Osteocyte (in vitro differentiated cells): ENCODE results near the gene ZNF221. TPM values are rescaled to one million over a fixed set of nuclear protein-coding genes. Genes with fewer than 3 reads are reported as not detected.

Experiments used
- DNase-seq: peaks from one replicate; pipeline ENCODE4 v3.0.0; 2021; ENCODE audit warnings: mixed read lengths; ENCODE audit not compliant: unreplicated experiment; ENCODE audit errors: extremely low spot score
- H3K27ac Mint-ChIP-seq: one replicate; pipeline ENCODE4 v1.8.0; 2021; ENCODE audit warnings: mild to moderate bottlenecking, mixed read lengths; ENCODE audit not compliant: unreplicated experiment
- H3K27me3 Mint-ChIP-seq: one replicate; pipeline ENCODE4 v1.8.0; 2021; ENCODE audit warnings: mixed read lengths; ENCODE audit not compliant: unreplicated experiment
- H3K36me3 Mint-ChIP-seq: one replicate; pipeline ENCODE4 v1.8.0; 2021; ENCODE audit warnings: mixed read lengths; ENCODE audit not compliant: unreplicated experiment
- H3K4me1 Mint-ChIP-seq: one replicate; pipeline ENCODE4 v1.8.0; 2021; ENCODE audit warnings: mixed read lengths; ENCODE audit not compliant: unreplicated experiment
- H3K4me3 Mint-ChIP-seq: one replicate; pipeline ENCODE4 v1.8.0; 2021; ENCODE audit warnings: mild to moderate bottlenecking, moderate library complexity, mixed read lengths; ENCODE audit not compliant: unreplicated experiment
- H3K9me3 Mint-ChIP-seq: one replicate; pipeline ENCODE4 v1.8.0; 2021; ENCODE audit warnings: mixed read lengths; ENCODE audit not compliant: unreplicated experiment
- CTCF ChIP-seq: fragments of 200-600 bp; sonication (generic); IDR thresholded peaks from 2 replicates; pipeline ENCODE4 v1.5.0; 2021; ENCODE audit warnings: antibody characterized with exemption, mild to moderate bottlenecking, moderate library complexity
- total RNA-seq: library from RNA; stranded (reverse); gene quantifications from 2 replicates; pipeline ENCODE4 v1.2.1, GENCODE V29; 2021

Gene ZNF221
- total RNA-seq, 1 donor from 2014 or later: 11.4 TPM

- no peak for DNase-seq
- H3K9me3 Mint-ChIP-seq: peaks cover 47% of the 10 kb centered on the region
- H3K4me3 Mint-ChIP-seq: no peak overlapping the region
These were observed 6.9 kb downstream of the ZNF221 start for GRCh38 chr19:43957891-43958290.

DNA sequence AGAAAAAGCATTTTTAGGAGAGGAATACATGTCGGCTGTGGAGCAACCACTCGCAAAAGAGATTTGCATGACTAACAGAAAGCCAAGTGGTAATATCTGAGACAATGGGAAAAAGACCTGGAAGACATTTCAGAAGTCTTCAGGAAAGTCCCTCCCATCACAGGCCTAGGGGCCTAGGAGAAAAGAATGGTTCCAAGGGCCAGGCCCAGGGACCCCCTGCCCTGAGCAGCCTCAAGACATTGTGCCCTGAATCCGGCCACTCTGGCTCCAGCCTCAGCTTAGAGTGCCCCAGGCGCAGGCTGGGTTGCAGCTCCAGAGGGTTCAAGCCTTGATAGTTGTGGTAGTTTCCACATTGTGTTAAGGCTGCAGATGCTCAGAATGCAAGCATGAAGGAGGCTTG lies 9.4 kb downstream of the ZNF221 start:
- no peak for TF ChIP-seq CTCF

More at GRCh38 chr19:43957891-43958290, 6.9 kb downstream of the ZNF221 start:
- Mint-ChIP-seq H3K4me1 (no peaks in the 10 kb centered on the region), H3K36me3 (peaks cover 61% of the 10 kb centered on the region), H3K27me3 (no peaks in the 10 kb centered on the region), H3K27ac (no peak overlapping the region)
- no peak for TF ChIP-seq CTCF

GRCh38 chr19:43966079-43966694 lies 15.2 kb downstream of the ZNF221 start:
- no peak overlapping the region for H3K4me3 Mint-ChIP-seq
- H3K36me3 Mint-ChIP-seq: peaks cover 88% of the 10 kb centered on the region
- no peaks in the 10 kb centered on the region for H3K27me3 Mint-ChIP-seq
- H3K4me1 Mint-ChIP-seq: no peaks in the 10 kb centered on the region
- no peak for DNase-seq
- no peak overlapping the region for H3K27ac Mint-ChIP-seq
- no peak for TF ChIP-seq CTCF
- peaks cover 64% of the 10 kb centered on the region for H3K9me3 Mint-ChIP-seq

More for the DNA sequence above, 9.4 kb downstream of the ZNF221 start:
- H3K36me3 Mint-ChIP-seq: peaks cover 70% of the 10 kb centered on the region
- peaks cover 58% of the 10 kb centered on the region for H3K9me3 Mint-ChIP-seq
- no peaks in the 10 kb centered on the region for H3K4me1 Mint-ChIP-seq
- no peak overlapping the region for H3K27ac Mint-ChIP-seq
- H3K27me3 Mint-ChIP-seq: no peaks in the 10 kb centered on the region
- no peak for DNase-seq
- H3K4me3 Mint-ChIP-seq: no peak overlapping the region

GRCh38 chr19:43976732-43977131 lies 25.7 kb downstream of the ZNF221 start:
- peaks cover 50% of the 10 kb centered on the region for H3K36me3 Mint-ChIP-seq
- H3K27ac Mint-ChIP-seq: no peak overlapping the region
- no peak for TF ChIP-seq CTCF
- H3K9me3 Mint-ChIP-seq: peaks cover 69% of the 10 kb centered on the region
- H3K27me3 Mint-ChIP-seq: no peaks in the 10 kb centered on the region
- H3K4me3 Mint-ChIP-seq: no peak overlapping the region
- DNase-seq: no peak
- no peaks in the 10 kb centered on the region for H3K4me1 Mint-ChIP-seq

GRCh38 chr19:43983544-43983911 lies 32.5 kb downstream of the ZNF221 start:
- Mint-ChIP-seq H3K9me3 (peaks cover 36% of the 10 kb centered on the region), H3K27me3 (no peaks in the 10 kb centered on the region), H3K4me1 (peaks cover 11% of the 10 kb centered on the region), H3K27ac (peak overlapping the region; percentile 54), H3K36me3 (peaks cover 23% of the 10 kb centered on the region), H3K4me3 (peak overlapping the region; percentile 61)
- DNase-seq: no peak
- TF ChIP-seq CTCF: no peak
